ENCODE results near the gene BMP7.

Gene BMP7

DNA sequence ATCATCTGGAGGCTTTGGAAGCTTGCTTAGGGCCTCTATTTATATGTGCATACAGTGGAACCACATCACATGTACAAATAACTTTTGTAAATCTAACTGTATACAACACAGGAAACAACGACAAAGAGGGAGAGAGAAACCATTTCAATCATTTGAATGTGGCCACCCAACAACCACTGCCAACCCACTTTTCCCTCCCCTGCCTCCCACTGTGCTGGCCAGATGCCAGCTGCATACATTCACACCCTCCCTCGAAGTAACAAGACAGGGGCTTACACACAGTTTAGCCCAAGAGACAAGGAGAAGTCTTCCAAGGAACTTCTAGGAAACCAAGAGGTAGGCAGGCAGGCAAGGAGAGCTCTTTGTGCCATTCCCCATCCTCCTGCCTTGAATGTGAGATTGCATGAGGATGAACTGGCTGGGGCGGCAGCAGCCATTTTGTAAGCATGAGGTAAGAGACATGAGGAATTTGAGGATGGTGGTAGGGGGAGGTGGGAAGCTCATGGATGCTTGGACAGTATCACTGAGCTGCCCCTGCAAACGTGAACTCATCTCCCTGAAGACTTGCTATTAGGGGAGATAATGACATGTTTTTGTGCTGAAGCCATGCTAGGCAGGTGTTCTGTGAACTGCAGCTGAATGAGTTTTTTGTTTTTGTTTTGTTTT, 18.2 kb downstream of the BMP7 start:
- DNase-seq (ENCODE audit: low spot score), result no peak
- TF ChIP-seq, protein P1, sequence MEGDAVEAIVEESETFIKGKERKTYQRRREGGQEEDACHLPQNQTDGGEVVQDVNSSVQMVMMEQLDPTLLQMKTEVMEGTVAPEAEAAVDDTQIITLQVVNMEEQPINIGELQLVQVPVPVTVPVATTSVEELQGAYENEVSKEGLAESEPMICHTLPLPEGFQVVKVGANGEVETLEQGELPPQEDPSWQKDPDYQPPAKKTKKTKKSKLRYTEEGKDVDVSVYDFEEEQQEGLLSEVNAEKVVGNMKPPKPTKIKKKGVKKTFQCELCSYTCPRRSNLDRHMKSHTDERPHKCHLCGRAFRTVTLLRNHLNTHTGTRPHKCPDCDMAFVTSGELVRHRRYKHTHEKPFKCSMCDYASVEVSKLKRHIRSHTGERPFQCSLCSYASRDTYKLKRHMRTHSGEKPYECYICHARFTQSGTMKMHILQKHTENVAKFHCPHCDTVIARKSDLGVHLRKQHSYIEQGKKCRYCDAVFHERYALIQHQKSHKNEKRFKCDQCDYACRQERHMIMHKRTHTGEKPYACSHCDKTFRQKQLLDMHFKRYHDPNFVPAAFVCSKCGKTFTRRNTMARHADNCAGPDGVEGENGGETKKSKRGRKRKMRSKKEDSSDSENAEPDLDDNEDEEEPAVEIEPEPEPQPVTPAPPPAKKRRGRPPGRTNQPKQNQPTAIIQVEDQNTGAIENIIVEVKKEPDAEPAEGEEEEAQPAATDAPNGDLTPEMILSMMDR (IDR thresholded peaks at IDR 0.05; ENCODE audit: extremely low read depth, missing control alignments), result no peak

DNA sequence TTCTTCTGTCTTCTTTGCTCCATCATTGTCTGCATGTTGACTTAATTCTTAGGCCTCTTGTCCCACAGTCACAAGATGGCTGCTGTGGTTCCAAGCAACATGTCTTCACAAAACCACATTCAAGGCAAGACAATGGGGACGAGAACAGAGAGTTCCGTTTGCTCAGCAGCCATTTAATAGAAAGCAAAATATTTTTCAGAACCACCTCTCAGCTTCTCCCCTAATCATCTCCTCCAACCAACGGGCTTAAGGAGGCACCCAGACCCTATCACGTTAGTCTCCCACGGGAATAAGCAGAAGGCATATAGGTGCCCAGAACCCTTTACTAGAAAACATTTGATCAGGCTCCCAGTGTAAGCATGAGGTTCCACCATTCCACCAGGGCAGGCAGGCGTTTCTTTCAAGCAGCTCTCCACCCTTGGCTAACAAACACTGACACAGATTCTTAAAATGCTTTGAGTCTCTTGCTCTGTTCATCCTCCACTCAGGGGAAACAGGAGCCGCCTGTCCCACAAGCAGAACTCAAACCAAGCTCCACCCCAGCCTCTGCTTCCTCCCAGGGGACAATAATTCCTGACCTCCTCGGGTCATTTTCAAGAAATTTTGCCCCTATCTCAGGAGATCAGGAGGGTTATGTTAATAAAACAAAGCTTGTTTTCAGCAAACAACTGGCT, 19.0 kb downstream of the BMP7 start:
- TF ChIP-seq, protein P1 (IDR thresholded peaks at IDR 0.05; ENCODE audit: extremely low read depth, missing control alignments), result no peak
- no peak for DNase-seq (ENCODE audit: low spot score)

DNA sequence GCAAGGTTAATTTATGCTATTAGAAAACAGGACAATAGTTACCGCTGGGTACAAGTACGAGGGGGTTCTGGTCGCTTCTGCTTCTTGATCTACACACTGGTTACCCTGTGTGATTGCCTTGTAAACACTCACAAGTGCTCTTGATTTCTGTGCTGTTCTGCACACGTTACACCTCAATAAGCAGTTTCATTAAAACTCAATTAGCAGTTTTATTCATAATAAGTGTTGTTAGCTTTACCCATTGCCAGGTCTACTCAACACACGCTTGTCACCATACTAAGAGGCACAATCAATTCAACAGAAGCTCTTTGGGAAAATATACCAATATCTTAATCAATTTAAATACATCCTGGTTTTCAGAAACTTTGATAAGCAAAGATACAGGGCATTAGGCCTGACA, 20.4 kb downstream of the BMP7 start:
- TF ChIP-seq, protein P1 (IDR thresholded peaks at IDR 0.05; ENCODE audit: extremely low read depth, missing control alignments), result no peak
- DNase-seq (ENCODE audit: low spot score), result no peak

DNA sequence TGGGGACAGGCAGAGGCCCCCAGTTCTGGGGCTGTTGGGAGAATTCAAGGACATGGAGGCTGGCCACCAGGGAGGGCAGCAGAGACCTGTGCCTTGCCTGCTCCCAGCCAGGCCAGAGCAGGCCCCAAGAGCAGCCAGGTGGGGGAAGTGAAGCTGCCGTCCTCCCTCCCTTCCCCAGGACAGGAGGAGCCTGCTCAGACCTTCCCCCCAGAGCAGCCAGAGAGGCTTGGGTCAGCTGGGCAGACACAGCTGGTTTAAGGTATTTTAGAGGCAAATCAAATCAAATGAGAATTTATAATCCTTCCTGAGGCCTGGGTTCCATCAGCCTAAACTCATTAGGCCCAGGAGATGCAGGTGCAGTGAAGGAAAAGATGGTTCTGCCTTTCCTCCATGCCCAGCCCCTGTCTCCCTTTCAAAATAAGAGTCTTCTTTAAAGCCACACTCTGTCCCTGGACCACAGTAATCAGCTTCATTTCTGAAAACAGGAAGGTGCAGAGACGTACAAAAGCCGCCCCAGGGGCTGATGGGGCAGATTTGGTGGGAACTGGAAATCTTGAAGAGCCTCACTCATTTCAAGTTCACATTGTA, 21.7 kb downstream of the BMP7 start:
- no peak for DNase-seq (ENCODE audit: low spot score)

DNA sequence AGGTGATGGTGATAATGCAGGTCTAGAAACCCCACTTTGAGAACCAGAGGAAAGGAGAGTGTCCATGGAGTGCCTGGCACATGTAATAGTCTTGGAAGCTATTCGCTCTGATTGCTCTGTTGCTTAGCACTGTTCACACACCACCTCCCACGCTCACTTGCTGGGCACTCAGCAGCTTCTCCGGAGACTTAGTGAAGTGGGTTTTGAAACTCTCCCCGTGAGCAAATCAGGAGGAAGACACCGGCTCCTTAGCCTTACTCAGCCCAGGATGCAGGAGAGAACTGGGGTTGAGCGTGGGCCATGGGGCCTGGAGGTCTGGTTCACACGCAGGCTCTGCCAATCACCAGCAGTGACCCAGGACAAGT, 22.2 kb downstream of the BMP7 start:
- no peak for DNase-seq (ENCODE audit: low spot score)
- TF ChIP-seq, protein P1 (IDR thresholded peaks at IDR 0.05; ENCODE audit: extremely low read depth, missing control alignments), result no peak

More for the DNA sequence above, 21.7 kb downstream of the BMP7 start:
- TF ChIP-seq, protein P1 (IDR thresholded peaks at IDR 0.05; ENCODE audit: extremely low read depth, missing control alignments), result no peak

DNA sequence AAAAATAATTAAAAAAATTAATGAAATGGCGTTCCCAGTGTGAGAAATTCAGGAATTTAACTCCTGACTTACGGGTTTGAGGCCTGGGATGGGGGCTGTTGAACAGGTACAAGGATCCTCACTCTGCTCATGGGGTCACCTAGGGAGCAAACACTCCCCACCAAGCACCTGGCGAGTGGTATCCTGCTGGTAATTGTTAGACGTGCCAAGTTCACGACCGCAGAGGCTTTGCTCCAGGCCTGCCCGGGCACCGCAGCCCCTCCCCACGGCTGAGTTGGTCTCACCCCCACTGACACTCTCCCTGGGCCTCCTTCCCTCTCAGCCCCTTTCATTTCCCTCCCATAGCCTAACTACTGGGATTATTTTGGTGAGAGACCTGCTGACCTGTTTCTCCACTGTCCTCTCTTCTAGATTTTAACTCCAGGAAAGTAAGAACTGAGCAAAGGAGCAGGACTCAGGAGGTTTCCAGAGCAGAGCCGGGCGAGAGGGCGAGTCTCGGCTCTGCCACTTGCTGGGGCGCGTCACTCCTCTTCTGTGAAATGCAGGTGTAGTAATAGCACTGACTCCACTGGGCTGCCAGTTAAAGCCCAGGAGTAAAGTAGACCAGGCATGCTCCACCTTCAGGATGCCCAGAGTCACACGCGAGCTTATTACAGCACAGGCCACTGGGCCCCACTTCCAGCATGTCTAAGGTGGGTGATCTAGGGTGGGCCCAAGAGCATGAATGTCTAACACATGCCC, 22.8 kb downstream of the BMP7 start:
- TF ChIP-seq, protein P1 (IDR thresholded peaks at IDR 0.05; ENCODE audit: extremely low read depth, missing control alignments), result no peak

DNA sequence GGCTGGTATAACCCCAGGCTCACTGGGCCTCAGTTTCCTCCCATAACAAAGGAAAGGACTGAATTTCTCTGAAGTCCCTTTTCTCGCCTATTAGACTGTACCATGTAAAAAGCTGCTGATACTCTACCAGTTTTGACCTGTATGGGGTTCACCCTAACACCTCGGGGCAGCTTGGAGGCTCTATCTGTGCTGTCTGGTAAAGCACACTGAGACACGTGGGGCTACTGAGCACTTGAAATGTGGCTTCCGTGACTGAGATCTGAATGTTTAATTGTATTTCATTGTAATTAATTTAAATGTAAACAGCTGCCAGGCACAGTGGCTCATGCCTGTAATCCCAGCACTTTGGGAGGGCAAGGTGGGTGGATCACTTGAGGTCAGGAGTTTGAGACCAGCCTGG, 24.0 kb downstream of the BMP7 start:
- TF ChIP-seq, protein P1 (IDR thresholded peaks at IDR 0.05; ENCODE audit: extremely low read depth, missing control alignments), result no peak
- DNase-seq (ENCODE audit: low spot score), result no peak

More for the DNA sequence above, 22.8 kb downstream of the BMP7 start:
- DNase-seq (ENCODE audit: low spot score), result no peak

Data from GM20000 (cell line).